GM18517 (cell line): ENCODE data around the gene SEC16B.

ENCODE experiments used
- ATAC-seq: cut with Tn5 transposase; IDR thresholded peaks from one replicate; pipeline ENCODE4 v1.9.1; 2021; ENCODE audit warnings: mild to moderate bottlenecking, moderate library complexity; ENCODE audit not compliant: unreplicated experiment

SEC16B gene

GRCh38 chr1:177977141-177977540 lies 7.3 kb upstream of the SEC16B start:
- no peak for ATAC-seq

DNA sequence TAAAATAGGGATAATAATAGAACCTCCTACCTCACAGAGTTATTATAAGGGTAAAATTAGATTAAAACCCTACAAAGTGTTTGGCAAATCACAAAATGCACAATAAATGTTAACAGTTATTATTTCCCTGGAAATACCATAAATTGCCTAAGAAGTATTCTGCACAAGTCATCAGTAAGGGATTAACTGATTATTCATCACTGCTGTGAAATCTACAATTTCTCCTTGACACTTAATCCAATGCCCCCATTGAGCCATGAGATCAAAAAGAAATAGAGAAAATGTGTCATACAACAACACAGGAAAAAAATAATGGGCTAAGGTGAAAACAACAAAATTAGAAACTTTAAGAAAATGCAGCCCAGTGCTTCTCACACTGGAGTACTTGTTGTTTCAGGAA lies 6.7 kb upstream of the SEC16B start:
- no peak for ATAC-seq

DNA sequence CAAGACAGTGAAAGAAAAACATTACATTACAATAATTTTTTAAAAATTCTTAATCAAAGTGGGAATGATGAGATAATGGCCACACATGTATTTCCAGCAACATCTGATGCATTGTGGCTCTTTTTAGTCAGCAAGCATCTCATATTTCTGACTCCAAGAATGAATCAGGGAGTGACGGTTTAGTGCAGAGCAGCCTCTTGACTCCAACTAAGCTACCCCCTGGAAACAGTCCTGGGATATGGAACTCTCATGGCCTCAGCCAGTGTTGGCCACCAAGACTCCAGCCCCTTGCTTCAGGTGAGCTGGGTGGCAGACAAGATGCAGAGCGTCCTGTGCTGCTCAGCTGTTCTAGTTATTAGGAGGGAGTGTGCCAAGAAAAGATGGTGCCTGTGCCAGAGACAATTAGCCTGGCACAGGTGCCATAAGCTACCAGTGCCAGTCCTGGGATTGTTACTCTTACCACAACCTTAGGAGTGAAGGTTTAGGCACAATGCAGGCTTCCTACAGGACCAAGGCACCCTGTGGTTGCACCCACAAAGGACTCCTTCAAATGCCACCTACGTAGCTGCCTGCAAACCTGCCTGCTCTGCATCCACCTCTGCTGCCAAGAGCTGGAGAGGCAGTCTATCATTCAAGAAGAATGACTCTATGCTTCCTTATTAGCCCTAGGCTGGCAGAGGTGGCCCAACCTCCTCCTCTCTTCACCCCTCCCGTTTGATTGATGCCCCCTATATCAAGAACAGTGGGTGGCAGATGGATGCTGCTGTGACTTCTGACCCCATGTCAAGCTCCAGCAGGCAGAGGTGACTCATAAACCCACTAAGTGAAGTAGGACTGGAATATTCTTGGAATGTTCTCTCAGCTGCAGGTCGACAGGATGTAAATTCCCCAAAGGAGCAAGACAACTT lies 6.0 kb upstream of the SEC16B start:
- ATAC-seq = no peak

DNA sequence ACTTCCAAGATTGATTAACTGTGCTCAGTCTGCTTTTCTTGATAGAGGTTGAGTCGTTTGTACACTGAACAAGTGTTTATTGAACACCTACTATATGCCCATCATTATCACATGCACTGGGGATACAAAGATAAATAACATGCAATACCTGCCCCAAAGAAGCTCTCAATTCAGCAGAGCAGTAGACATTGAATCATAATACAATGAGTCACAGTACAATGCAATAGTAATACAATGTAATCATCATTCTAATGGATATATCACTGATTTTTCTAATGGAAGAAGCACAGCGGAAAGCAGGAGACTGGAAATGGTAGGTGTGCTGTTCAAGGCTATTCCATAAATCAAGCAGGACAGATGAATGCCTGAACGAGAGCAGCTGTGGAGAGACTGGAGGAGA lies 3.7 kb upstream of the SEC16B start:
- ATAC-seq = no peak

GRCh38 chr1:177969109-177969508 lies 749 bp downstream of the SEC16B start:
- no peak for ATAC-seq

- ATAC-seq = no peak
These were observed 3.7 kb downstream of the SEC16B start for GRCh38 chr1:177966199-177966598.

DNA sequence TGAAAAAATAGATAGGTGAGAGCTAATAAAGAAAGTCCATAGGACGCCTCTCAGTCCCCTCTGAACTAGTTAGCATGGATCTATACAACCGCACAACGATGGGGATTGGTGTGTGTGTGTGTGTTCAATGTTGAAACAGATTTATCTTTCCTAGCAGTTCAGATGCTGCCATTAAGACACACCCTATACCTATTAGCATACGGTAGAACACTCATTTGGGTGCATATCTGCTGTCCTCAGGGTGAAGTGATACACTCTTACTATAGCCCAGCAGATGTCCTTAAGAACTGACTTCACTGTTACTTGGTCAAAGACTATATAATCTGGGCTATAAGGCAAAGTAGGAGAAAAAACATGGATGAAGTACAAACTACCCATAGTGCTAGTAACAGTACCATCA lies 4.6 kb downstream of the SEC16B start:
- ATAC-seq = no peak

DNA sequence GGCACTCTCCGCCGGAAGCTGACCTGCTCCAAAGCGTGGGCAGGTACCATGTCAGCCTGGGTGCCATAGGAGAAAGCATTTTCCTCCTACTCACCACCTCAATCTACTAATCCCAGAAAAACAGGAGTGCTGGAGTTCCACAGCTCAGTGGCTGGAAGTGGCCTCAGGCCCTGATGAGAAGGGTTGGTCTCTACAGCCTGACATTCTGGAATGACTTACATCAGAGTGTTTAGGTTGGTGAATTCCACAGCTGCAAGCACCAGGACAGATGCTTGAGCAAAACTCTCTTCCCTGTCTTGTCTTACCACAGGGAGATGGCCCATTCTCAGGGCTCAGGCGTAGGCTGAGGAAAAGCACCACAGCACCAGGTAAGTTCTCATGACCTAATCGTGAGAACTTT lies 5.5 kb downstream of the SEC16B start:
- ATAC-seq = no peak

DNA sequence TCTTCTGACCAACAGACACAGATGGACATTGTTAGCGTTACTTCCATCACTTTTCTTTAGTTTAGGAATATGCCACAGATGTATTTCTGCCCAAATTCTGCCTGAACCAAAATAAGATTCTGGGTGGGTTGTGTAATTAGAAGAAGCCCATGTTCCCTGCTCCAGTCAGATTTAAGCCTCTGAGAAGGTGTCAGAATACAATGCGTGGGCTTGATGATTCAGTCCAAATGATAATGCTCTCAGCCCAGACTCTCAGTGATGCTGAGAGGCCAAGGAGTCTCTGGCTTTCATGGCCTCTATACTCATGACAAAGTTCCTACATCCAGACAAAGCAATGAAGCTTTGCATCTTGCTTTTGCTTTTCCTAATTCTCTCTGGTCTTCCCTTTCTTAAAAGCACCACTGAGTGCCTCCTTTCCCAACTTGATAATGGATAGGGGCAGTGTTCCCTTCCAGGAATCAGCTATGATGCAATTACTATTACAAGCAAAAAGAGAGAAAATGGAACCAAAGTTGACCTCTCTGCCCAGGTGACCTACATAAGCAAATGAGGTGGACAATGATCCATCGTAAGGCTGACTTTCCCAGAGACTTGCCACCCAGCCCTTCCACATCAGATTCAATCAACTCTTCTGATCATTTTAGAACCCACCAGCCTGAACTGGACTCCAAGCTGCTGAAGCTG lies 8.8 kb downstream of the SEC16B start:
- ATAC-seq = no peak

GRCh38 chr1:177959811-177960515 lies 9.9 kb downstream of the SEC16B start:
- no peak for ATAC-seq

- ATAC-seq = no peak
These were observed 11.8 kb downstream of the SEC16B start for GRCh38 chr1:177958092-177958491.

- ATAC-seq = no peak
These were observed 15.8 kb downstream of the SEC16B start for GRCh38 chr1:177954076-177954475.

GRCh38 chr1:177953549-177953948 lies 16.3 kb downstream of the SEC16B start:
- ATAC-seq = no peak

DNA sequence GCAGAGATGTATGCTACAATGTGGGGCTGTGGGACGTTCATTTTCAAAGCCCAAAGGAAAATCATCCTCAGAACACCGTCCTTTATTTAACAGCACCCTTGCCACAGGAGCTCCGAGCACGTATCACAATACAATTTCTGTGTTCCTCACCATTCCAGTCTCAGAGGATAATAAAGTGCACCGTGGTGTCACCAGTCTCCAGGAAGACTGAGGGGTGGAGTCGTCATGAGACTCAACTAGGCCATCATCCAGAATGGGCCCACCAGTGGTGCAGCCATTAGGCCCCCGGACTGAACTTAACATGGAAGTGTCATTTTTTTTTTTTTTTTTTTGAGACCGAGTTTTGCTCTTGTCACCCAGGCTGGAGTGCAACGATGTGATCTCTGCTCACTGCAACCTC lies 17.2 kb downstream of the SEC16B start:
- ATAC-seq = no peak

DNA sequence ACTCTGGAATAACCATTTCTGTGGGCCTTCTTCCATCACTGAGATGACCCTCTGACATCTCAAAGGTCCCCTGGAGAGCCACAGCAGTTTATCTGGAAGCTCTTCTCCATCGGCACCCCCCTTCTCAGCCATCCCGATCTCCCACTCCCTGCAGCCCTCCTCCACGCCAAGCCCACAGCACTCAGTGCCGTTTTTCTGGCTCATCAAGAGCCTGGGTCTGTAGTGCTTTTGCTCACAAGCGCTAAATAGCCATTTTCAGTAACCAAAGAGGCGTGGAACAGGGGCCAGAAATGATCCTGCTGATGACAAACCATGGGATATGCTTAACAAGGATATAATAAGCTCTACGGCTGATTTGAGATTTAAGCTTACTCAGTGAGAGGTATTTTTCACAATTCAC lies 17.6 kb downstream of the SEC16B start:
- no peak for ATAC-seq

- no peak for ATAC-seq
These were observed 19.4 kb downstream of the SEC16B start for GRCh38 chr1:177950506-177950905.

DNA sequence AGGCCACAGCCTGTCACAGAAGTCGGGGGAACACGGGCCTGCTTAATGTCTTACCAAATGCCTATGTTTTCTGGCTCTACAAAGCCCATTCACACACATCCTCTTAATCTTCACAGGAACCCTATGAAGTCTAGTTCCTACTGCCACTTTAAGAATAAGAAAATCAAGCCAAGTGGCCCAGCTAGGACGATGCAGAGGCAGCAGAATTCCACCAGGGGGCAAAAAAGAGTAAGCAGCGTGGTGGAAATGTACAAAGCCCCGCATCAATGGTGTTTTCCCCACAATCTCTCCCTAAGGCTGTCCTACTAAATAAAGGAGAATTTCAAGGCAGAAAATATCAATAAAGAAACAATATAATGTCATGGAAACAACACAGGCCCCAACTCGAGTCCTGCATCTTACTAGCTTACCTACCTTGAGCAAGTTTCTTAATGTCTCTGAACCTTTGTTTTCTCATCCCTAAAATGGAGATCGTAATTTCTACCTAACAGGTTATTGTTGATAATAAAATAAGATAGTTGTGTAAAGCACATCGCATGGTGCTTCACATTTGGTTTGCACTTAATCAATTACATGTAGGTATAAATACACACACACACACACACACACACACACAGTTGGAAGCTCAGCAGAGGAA lies 21.4 kb downstream of the SEC16B start:
- ATAC-seq = peak; percentile 76

DNA sequence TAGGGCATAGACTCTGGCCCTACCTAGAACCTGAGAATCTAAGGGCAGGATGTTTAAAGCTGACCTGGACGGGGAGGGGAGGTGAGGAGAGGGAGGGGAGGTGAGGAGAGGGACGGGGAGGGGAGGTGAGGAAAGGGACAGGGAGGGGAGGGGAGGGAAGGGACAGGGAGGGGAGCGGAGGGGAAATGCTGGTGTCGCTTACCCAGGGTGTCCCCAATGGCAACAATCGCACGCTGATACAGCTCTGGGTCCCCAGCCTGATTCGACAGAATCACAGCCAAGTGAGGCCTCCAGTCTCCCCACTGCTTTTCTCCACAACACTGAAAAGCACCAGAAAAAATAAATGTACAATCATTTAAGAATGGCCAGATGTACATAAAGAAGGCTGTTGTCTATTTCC lies 22.2 kb downstream of the SEC16B start:
- ATAC-seq = no peak

GRCh38 chr1:177945943-177946650 lies 23.8 kb downstream of the SEC16B start:
- no peak for ATAC-seq
